NCI-H1417 (cell line): ENCODE data around the gene NUP188.
"Not testable (repeated sequence)": the region's sequence is repeated elsewhere in the genome, so short reads cannot be mapped to it uniquely, and the experiment has no call there.

Source experiments
- DNase-seq, 3 experiments: peaks; one replicate each; lab custom pipeline; 2025; lab: John Stamatoyannopoulos, UW

NUP188 gene

DNA sequence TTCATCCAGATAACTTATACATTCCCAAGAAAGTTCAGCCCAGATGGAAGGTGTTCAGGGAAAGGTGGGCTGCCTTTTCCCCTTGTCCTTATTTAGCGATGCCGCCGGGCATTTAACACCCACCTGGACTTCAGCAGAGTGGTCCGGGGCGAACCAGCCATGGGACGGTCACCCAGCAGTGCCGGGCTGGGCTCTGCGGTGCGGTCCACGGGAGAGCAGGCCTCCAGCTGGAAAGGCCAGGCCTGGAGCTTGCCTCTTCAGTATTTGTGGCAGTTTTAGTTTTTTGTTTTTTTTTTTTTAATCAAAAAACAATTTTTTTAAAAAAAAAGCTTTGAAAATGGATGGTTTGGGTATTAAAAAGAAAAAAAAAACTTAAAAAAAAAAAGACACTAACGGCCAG lies 30.8 kb upstream of the NUP188 start:
- DNase-seq = no peak

DNA sequence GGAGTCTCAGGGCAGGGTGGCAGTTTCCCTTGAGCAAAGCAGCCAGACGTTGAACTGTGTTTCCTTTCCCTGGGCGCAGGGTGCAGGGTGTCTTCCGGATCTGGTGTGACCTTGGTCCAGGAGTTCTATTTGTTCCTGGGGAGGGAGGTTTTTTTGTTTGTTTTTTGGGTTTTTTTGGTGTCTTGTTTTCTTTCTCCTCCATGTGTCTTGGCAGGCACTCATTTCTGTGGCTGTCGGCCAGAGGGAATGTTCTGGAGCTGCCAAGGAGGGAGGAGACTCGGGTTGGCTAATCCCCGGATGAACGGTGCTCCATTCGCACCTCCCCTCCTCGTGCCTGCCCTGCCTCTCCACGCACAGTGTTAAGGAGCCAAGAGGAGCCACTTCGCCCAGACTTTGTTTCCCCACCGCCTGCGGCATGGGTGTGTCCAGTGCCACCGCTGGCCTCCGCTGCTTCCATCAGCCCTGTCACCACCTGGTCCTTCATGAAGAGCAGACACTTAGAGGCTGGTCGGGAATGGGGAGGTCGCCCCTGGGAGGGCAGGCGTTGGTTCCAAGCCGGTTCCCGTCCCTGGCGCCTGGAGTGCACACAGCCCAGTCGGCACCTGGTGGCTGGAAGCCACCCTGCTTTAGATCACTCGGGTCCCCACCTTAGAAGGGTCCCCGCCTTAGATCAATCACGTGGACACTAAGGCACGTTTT lies 30.2 kb upstream of the NUP188 start:
- DNase-seq = no peak

DNA sequence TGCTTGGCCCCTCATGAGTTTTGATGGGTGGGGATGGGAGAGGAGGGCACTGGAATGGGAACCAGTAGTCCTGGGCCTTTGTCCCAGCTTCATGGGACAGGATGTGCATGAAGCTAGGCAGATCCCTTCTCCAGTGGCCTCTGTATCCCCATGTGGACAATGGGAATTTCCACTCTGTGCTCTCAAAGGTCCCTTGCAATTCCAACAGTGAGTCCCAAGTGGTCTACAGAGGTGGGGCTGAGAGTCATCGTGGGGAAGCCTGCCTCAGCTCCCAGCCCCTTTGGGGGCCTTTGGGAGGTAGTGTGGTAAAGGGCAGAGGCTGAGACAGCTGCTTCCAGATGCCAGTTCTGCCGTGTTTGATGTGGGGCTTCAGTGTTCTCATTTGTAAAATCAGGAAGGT lies 28.6 kb upstream of the NUP188 start:
- no peak for DNase-seq

DNA sequence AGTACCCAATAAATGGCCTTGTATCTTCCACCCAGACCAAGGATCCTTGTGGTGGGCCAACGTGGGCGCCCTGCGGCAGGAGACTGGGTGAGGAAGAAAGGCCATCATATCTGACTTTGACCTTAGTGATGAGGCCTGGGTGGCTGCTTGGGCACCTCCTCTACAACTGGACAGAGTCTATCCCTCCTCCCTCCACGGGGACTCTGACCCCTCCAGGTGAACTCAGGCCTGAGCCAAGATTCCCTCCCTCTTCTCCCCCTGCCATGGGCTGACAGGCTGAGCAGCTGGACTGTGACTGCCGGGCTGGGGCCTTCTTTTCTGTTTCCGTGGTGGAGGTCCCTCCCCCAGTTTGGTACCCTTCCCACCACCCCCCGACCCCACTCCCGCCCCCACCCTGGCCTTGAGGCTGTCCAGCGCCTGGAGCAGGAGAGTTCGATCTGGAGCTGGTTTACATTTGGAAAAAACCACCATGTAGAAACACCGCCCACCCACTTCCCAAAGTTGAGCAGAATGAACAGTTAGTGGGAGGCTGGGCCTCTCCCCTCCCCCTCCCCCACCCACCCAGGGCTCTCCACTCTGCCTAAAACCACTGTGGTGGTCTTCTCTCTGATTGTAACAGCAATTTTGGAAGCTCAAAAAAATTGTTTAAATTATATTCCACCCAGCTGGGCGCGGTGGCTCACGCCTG lies 28.0 kb upstream of the NUP188 start:
- DNase-seq = no peak

DNA sequence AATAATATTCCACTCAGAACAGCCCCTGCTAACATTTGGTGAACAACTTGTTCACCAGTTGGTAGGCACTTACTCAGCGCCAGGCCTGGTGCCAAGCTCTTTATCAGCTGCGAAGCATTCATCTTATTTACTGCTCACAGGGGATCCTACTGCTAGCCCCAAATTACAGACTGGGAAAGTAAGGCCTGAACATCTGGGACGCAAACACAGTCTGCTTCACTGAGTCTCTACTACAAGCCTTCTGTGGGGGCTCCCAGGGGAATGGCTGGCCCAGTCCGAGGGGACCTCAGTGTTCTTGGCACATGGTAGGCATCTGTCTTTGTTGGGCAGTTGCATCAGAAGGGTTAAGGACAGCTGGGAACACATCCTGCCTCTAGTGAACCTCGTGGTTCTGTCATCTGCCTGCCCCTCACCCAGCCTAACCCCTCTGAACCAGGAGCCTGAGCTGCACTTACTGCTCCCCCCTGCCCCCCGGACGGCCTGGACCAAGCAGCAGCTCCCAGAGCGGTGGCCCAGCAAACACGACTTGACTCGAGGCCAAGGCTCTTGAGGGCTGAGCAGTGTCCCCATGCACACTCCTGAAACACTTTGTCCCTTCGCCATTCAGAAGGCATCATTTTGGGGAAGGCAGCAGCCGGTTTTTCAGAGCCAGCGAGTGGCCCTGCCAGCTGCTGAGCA lies 27.0 kb upstream of the NUP188 start, which contains the start of gene PHYHD1:
TSS of gene PHYHD1 (plus strand) at position 602 of the 678 bp plus-strand sequence. CDS start 1,342 bp downstream, outside the sequence.
- peak in 1 of 3 experiments; percentile 5 for DNase-seq

DNA sequence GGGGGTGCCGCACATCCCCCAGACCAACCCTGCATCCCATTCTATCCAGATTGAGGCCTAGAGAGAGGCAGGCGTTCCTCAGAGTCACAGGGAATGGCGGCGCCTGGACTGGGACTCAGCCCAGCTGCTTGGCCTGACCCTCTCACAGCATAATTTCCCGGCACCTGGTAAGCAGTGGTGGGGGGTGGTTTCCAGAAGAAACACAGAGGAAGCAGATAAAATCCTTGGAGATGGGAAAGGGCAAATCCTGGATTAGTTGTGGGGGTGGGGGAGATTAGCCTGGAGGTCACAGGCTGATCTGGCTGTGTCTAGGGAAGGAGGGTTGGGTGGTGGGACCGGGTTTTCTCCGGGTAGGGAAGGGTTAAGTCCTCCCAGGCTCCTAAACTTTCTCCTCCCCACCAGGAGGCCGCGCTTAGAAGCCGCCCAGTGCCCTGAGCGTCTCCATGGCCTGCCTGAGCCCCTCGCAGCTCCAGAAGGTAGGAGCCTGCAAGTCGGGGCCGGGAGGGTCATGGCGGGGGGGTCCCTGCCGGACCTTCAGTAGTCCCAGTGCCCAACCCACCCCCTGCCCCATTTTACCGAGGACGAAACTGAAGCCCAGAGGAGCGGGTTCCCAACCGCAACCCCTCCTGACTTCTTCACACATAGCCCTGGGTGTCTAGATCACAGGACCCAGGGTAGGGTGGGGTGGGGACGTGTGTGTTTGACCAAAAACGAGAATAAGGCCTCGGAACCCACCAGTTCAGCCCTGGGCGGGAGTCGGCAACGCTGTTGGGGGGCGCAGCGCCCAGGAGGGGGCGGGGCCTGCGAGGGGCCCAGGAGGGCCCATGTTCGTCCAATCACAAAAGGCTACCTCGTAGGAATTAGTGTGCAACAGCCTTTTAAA lies 25.4 kb upstream of the NUP188 start:
- no peak for DNase-seq

DNA sequence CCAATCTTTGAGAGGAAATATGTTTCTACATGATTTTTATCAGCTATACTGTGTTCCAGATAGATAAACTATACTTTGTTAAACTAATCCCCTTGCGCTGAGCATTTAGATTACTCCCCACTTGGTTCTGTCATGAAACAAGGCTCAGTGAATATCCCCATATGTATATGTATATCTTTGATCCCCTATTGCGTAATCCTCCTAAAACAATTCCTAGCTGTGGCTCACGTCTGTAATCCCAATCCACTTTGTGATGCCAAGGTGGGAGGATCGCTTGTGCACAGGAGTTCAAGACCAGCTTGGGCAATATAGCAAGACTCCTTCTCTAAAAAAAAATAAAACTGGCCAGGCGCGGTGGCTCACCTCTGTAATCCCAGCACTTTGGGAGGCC lies 24.0 kb upstream of the NUP188 start:
- no peak for DNase-seq

DNA sequence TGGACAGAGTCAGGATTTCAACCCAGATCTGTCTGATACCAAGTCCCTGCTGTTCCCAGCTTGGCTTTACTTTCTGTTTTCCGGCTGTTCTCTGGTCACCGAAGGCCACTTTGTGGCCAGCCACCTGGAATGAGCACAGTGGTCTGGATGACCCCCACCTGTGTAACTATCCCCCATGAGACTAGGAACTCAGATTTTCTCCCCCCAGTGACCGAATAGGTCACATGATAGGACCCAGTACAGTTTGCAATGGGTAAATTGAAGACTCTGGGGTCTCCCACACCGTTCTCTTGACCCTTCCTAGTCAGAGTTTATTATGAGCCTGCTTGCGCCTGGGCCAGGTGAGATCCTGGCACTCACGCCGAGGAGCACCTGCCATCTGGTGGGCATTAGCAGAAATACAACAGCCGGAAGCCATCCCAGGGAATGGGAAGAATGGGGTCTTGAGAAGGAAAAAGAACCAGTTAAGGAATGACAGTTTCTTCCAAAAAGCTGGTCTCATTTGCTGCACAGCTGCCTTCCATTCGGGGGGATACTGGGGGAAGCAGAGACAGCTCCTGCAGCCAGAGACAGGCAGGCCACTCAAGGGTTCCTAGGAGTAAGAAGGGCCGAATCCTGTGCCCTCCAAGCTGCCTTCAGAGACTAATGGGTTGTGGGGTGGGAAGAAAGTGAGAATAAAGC lies 19.6 kb upstream of the NUP188 start:
- peak; percentile 29 to 81 (median 60) for DNase-seq

DNA sequence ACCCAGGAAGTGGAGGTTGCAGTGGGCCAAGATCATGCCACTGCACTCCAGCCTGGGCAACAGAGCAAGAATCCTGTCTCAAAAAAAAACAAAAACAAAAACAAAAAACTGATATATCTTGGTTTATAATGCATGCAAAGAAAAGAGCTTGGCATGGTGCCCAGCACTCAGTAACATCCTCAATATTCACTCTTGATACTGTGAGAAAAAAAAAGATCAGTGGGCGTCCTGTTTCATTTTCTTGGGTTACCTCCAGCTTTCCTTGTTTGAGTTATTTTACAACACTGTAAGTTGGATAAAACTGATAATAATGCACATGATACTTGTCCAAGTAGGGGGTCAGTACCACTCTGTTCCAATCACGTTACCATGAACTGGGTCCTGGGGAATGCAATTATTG lies 18.9 kb upstream of the NUP188 start:
- no peak for DNase-seq

DNA sequence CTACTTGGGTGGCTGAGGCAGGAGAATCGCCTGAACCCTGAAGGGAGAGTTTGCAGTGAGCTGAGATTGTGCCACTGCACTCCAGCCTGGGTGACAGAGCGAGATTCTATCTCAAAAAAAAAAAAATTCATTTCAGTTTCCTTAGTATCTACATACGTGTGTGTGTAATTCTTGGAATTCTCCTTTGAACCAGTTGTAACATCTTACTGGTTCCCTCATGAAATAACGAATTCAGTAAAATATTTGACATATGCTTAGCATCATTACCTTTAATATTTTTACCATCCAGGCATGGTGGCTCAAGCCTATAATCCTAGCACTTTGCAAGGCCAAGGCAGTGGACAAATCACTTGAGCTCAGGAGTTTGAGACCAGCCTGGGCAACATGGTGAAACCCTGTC lies 17.9 kb upstream of the NUP188 start:
- DNase-seq = no peak

DNA sequence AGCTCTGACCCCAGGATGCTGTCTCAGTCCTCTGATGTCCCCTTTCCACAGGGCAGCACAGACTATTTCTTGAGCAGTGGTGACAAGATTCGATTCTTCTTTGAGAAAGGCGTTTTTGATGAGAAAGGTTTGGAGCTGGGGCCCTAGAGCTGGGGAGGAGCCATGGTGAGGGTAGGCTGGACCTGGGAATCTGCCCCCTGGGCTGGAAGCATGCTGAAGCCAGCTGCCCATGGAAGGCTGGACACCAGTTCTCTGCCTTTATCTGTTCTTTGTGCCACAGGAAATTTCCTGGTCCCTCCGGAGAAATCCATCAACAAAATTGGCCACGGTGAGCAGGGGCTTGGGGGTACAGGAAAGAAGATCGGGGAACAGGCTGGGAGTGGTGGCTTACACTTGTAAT lies 13.8 kb upstream of the NUP188 start:
- no peak for DNase-seq

DNA sequence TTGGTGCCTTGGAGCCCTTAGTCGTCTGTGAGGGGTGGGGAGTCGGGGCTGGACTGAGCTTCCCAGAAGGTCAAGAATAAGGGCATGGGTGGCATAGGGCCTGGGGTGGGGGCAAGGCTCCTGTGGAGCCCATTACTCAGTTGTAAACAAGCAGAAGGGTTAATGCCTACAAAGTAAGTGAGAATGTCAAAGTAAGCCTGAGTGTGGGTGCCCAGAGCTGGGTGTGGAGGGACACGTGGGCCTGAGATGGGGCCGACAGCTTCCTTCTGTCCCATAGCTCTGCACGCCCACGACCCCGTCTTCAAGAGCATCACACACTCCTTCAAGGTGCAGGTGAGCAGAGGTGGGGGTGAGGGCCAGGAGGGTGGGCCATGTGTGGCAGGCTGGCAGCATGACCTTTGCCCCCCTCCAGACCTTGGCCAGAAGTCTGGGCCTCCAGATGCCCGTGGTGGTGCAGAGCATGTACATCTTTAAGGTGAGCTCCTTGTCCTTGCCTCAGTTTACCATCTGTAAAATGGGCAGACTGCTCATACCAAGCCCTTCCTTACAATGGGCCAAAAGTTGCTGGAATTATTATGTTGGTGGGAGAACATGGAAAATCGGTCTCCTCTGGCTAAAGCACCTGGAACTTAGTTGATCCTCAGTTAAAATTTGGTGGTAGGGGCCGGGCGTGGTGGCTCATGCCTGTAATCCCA lies 11.2 kb upstream of the NUP188 start:
- DNase-seq = no peak

DNA sequence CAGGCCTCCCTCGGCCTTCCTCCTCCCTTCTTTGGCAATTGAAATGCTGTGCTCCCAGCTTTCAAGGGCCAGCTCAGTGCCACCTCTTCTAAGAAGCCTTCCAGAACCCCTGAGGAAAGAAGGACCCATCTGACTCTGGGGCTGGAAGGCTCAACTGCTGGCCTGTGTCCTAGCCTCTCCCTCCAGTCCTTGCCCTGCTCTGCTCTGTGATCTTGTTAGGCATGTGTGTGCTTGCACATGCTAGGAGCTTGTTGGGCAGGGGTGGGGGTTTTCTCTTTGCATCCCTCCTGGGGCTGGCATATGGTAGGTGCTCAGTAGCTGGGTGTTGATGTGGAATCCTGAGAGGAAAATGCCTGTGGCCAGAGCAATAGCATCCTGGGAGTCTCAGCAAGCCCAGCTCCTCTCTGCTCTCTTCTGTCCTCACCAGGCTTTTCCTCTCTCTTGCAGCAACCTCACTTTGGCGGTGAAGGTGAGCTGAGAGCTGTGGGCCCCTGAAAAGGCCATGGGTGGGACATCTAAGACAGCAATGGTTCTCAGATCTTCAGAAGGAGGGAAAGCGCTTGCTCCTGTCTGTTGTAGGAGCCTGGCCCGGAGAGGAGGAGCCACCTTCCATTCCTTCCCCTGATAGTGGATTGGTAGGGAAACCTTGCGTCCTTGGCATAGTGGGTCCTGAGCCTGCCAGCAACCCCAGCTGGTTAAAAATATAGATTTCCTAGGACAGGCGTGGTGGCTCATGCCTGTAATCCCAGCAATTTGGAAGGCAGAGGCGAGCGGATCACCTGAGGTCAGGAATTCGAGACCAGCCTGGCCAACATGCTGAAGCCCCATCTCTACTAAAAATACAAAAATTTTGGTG lies 10.0 kb upstream of the NUP188 start:
- no peak for DNase-seq

DNA sequence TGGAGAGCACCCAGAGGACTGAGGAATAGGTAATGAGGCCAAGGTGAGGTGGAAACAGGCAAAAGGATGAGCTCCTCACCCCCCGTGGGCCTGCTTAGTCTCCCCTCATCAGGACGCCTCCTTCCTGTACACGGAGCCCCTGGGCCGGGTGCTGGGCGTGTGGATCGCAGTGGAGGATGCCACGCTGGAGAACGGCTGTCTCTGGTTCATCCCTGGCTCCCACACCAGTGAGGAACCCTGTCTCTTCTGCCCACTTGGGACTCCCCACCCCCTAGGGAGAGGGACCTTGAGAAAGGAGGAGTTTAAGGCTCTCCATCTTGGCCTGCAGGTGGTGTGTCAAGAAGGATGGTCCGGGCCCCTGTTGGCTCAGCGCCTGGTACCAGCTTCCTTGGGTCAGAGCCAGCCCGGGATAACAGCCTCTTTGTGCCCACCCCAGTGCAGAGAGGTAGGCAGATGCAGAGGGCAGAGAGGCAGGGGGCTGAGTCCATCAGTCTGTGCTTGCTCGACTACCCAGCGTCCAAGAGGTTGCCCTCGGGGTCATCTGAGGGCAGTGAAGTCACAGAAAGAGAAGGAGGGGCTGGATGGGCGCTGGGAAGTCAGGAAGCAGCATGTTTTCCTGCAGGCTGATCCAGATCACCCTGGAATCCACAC lies 7.1 kb upstream of the NUP188 start:
- no peak for DNase-seq

DNA sequence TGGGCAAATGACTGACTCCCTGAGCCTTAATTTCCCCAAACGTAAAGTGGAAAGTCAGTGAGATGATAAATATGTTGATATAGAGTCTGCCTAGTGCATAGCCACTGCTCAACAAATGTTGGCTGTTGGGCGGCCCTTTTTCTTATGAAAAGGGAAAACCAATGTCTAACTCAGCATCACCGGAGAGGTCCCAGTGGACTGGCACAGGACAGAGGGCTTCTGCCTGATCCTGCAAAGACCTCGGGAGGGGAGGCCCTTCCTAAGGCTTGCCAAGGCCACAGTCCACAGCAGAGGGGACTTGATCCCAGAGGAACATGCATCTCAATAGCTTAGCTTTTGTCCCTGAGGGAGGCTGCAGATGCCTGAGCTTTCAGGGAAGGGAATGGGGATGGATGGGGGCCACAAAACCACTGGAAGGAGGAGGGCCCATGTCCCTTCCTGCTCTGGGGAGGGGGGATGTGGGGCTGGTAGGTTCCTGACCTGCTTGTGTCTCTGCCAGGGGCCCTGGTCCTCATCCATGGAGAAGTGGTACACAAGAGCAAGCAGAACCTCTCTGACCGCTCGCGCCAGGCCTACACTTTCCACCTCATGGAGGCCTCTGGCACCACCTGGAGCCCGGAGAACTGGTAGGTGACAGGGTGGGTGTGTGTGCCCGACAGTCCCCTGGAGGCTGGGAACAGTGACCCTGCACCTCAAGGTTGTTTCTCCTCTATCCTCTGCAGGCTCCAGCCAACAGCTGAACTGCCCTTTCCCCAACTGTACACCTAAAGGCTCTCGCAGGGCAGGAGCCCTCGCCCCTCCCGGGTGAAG lies 6.3 kb upstream of the NUP188 start:
- DNase-seq = no peak

DNA sequence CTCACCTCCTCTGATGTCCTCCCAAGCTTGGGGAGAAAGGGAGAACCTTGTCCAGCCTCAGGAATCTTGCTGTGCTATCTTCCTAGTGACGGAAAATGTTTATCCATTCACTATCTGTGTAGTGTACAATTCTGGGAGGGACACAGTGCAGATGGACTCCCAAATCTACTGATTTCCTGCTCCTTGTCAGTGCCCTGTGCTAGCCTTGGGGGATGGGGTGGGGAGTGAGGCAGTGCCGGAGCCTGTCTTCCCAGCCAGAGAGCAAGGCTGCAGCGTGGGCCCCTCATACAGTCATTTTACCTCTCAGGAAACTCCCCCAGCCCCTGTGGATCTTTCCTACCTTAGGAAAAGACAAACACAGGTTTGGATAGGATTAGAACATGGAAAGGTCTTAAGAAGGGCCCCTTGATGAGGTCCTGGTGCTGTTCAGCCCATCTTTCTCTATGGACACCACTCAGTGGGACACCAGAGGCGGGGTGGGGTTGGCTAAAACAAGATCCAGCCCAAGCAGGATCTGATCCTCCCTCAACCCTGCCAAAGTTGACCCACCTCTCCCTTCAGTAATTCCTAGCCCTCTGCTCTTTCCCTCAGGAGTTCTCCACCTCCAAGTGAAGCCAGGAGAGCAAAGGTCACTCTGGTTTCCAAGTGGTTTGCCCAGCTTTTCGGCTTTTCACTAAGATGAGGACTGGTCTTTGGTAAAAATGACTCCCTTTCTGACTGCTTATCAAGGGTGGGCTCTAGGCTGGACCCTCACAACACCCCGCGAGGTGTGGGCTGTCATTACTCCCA lies 3.5 kb upstream of the NUP188 start:
- DNase-seq = no peak

DNA sequence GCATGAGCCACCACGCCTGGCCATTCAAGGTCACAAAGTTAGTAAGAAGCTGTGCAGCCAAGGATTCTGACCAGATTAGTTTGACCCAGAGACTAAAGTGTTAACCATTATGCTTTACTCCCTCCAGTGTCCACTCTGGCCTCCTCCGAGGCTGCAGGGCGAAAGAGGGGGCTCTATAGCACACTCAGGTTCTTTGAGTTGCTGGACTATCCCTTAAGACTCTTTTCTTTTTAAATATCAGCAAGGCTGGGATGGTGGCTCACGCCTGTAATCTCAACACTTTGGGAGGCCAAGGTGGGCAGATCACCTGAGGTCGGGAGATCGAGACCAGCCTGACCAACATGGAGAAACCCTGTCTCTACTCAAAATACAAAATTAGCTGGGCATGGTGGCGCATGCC lies 2.5 kb upstream of the NUP188 start:
- not testable (repeated sequence) for DNase-seq
